Lower leg skin (tissue), 3 donors: ENCODE data around the gene GABRG3.

Experiments used
- CTCF ChIP-seq, 3 donors: fragments of 450-650 bp; IDR thresholded peaks; one replicate each; pipeline ENCODE4 v1.5.1; 2016; ENCODE audit warnings: antibody characterized with exemption in 3 of 3, mild to moderate bottlenecking in 3 of 3, moderate library complexity in 2 of 3
- POLR2A ChIP-seq, 2 donors: fragments of 450-650 bp; IDR thresholded peaks; one replicate each; pipeline ENCODE4 v1.6.1; 2016 to 2017; ENCODE audit warnings: antibody characterized with exemption in 2 of 2, mild to moderate bottlenecking in 1 of 2, moderate library complexity in 1 of 2

GRCh38 chr15:27360316-27360715 lies 389.3 kb downstream of the GABRG3 start:
- TF ChIP-seq CTCF (IDR thresholded peaks at IDR 0.05) (no peak), POLR2A (IDR thresholded peaks at IDR 0.05) (no peak)
